ENCODE data around the gene MT1G. TPM values are rescaled to one million over a fixed set of nuclear protein-coding genes. Genes with fewer than 3 reads are reported as not detected.

The MT1G gene
- total and polyA plus RNA-seq, 5 experiments from 2014 or later, result 0.74 TPM; not detected in 4

GRCh38 chr16:56657555-56658326 is 10.1 kb downstream of the MT1G start, which contains the start of gene MT1F:
MT1F (plus strand) TSS chr16:56657959; CDS start chr16:56658059, 100 bp downstream.
- ATAC-seq, result peak; percentile 80 to 83
- H3K27ac Mint-ChIP-seq, result peak within 1 kb of the TSS; percentile 87 to 98 (median 97)

GRCh38 chr16:56653218-56653617 is 14.6 kb downstream of the MT1G start:
- Mint-ChIP-seq H3K4me3 (no peak overlapping the region), H3K36me3 (no peaks in the 10 kb centered on the region), H3K9me3 (no peaks in the 10 kb centered on the region), H3K27me3 (peaks cover 2 to 21% (median 6%) of the 10 kb centered on the region in 5 donors), H3K4me1 (peaks cover 6 to 10% (median 7%) of the 10 kb centered on the region in 4 donors), H3K27ac (no peak overlapping the region)
- ATAC-seq, result no peak
- POLR2A ChIA-PET, result interaction anchor here (1.4 to 2.2 kb wide), 2 partner anchors 9 kb away, joined by 4 to 8 read pairs; no protein-coding TSS in a partner anchor
- no peak for DNase-seq

More at GRCh38 chr16:56657555-56658326, 10.1 kb downstream of the MT1G start, which contains the start of gene MT1F:
- POLR2A ChIA-PET, result interaction anchor here (0.6 to 2.4 kb wide), 10 partner anchors 10 to 54 kb away, joined by 3 to 12 read pairs (median 5); partner anchors contain the start of genes MT1X and MT2A
- H3K27me3 Mint-ChIP-seq, result peaks cover 0 to 8% (median 2%) of the 10 kb centered on the region in 5 donors
- H3K4me3 Mint-ChIP-seq, result peak within 1 kb of the TSS; percentile 92 to 99 (median 97)
- peak; percentile 43 to 80 (median 68) for DNase-seq
- H3K36me3 Mint-ChIP-seq, result peaks cover 0 to 3% (median 0%) of the 10 kb centered on the region in 3 donors
- no peaks in the 10 kb centered on the region for H3K9me3 Mint-ChIP-seq
- peaks cover 23 to 46% (median 38%) of the 10 kb centered on the region in 4 donors for H3K4me1 Mint-ChIP-seq

- no peak for ATAC-seq
- POLR2A ChIA-PET, result interaction anchor here (2.2 kb wide), 1 partner anchor 9 kb away, joined by 8 read pairs; no protein-coding TSS in a partner anchor
Observed at GRCh38 chr16:56652600-56652999, 15.3 kb downstream of the MT1G start.

GRCh38 chr16:56651586-56651985 is 16.3 kb downstream of the MT1G start, which contains the start of gene MT1B:
MT1B (plus strand) TSS chr16:56651886; CDS start chr16:56651954, 68 bp downstream.
- Mint-ChIP-seq H3K36me3 (no peaks in the 10 kb centered on the region), H3K27ac (no peak within 1 kb of the TSS)
- POLR2A ChIA-PET, result interaction anchor here (2.2 kb wide), 1 partner anchor 8 kb away, joined by 8 read pairs; no protein-coding TSS in a partner anchor

More at GRCh38 chr16:56652600-56652999, 15.3 kb downstream of the MT1G start:
- Mint-ChIP-seq H3K9me3 (no peaks in the 10 kb centered on the region), H3K27ac (no peak overlapping the region), H3K4me1 (peaks cover 0 to 6% (median 2%) of the 10 kb centered on the region in 4 donors), H3K27me3 (peaks cover 2 to 21% (median 6%) of the 10 kb centered on the region in 5 donors), H3K4me3 (no peak overlapping the region), H3K36me3 (no peaks in the 10 kb centered on the region)
- no peak for DNase-seq

GRCh38 chr16:56649820-56650219 is 18.0 kb downstream of the MT1G start:
- Mint-ChIP-seq H3K27me3 (peaks cover 5 to 21% (median 14%) of the 10 kb centered on the region in 5 donors), H3K27ac (no peak overlapping the region)

More at GRCh38 chr16:56651586-56651985, 16.3 kb downstream of the MT1G start, which contains the start of gene MT1B:
- H3K27me3 Mint-ChIP-seq, result peaks cover 3 to 21% (median 8%) of the 10 kb centered on the region in 5 donors
- ATAC-seq (no peak), DNase-seq (no peak)
- no peak within 1 kb of the TSS for H3K4me3 Mint-ChIP-seq
- no peaks in the 10 kb centered on the region for H3K4me1 Mint-ChIP-seq
- H3K9me3 Mint-ChIP-seq, result no peaks in the 10 kb centered on the region

GRCh38 chr16:56649271-56649670 is 18.6 kb downstream of the MT1G start:
- ATAC-seq (no peak), DNase-seq (no peak)
- Mint-ChIP-seq H3K9me3 (no peaks in the 10 kb centered on the region), H3K4me3 (no peak overlapping the region), H3K4me1 (peaks cover under 1 to 4% (median 2%) of the 10 kb centered on the region in 4 donors), H3K27ac (no peak overlapping the region), H3K36me3 (no peaks in the 10 kb centered on the region), H3K27me3 (peaks cover 5 to 20% (median 14%) of the 10 kb centered on the region in 5 donors)
- POLR2A ChIA-PET, result no interaction called here

More at GRCh38 chr16:56649820-56650219, 18.0 kb downstream of the MT1G start:
- POLR2A ChIA-PET, result no interaction called here
- Mint-ChIP-seq H3K4me3 (no peak overlapping the region), H3K9me3 (no peaks in the 10 kb centered on the region), H3K36me3 (no peaks in the 10 kb centered on the region), H3K4me1 (no peaks in the 10 kb centered on the region)
- DNase-seq (no peak), ATAC-seq (no peak)

GRCh38 chr16:56647641-56648431 is 20.0 kb downstream of the MT1G start:
- H3K4me3 Mint-ChIP-seq, result no peak overlapping the region
- POLR2A ChIA-PET, result interaction anchor here (0.7 to 1.7 kb wide), 2 partner anchors 10 to 32 kb away, joined by 3 to 4 read pairs; partner anchors contain the start of gene MT1F
- H3K4me1 Mint-ChIP-seq, result peaks cover 12 to 18% (median 15%) of the 10 kb centered on the region in 4 donors
- no peak overlapping the region for H3K27ac Mint-ChIP-seq
- H3K27me3 Mint-ChIP-seq, result peaks cover 4 to 18% (median 14%) of the 10 kb centered on the region in 5 donors
- no peaks in the 10 kb centered on the region for H3K36me3 Mint-ChIP-seq
- DNase-seq, result no peak
- ATAC-seq, result no peak
- no peaks in the 10 kb centered on the region for H3K9me3 Mint-ChIP-seq

GRCh38 chr16:56645838-56646237 is 22.0 kb downstream of the MT1G start:
- ATAC-seq, result no peak
- POLR2A ChIA-PET, result interaction anchor here (0.6 to 1.8 kb wide), 4 partner anchors 9 to 50 kb away, joined by 3 to 5 read pairs (median 4); no protein-coding TSS in a partner anchor
- no peak for DNase-seq
- Mint-ChIP-seq H3K27ac (no peak overlapping the region), H3K27me3 (peaks cover 3 to 22% (median 13%) of the 10 kb centered on the region in 5 donors), H3K4me1 (peaks cover 16 to 24% (median 19%) of the 10 kb centered on the region in 4 donors), H3K9me3 (no peaks in the 10 kb centered on the region), H3K4me3 (no peak overlapping the region), H3K36me3 (no peaks in the 10 kb centered on the region)

GRCh38 chr16:56645311-56645710 is 22.6 kb downstream of the MT1G start:
- H3K27me3 Mint-ChIP-seq, result peaks cover 6 to 25% (median 16%) of the 10 kb centered on the region in 5 donors
- ATAC-seq (no peak), DNase-seq (no peak)
- H3K36me3 Mint-ChIP-seq, result no peaks in the 10 kb centered on the region
- H3K9me3 Mint-ChIP-seq, result no peaks in the 10 kb centered on the region
- H3K4me3 Mint-ChIP-seq, result no peak overlapping the region
- POLR2A ChIA-PET, result interaction anchor here (1.8 kb wide), 1 partner anchor 14 kb away, joined by 4 read pairs; no protein-coding TSS in a partner anchor
- H3K4me1 Mint-ChIP-seq, result peaks cover 16 to 24% (median 19%) of the 10 kb centered on the region in 4 donors
- H3K27ac Mint-ChIP-seq, result no peak overlapping the region

- Mint-ChIP-seq H3K27ac (peak overlapping the region in 6 of 10 donors; percentile 28 to 81 (median 58)), H3K4me1 (peaks cover 16 to 25% (median 19%) of the 10 kb centered on the region in 4 donors), H3K27me3 (peaks cover 16 to 35% (median 23%) of the 10 kb centered on the region in 5 donors), H3K36me3 (no peaks in the 10 kb centered on the region), H3K4me3 (peak overlapping the region; percentile 72 to 86 (median 80)), H3K9me3 (no peaks in the 10 kb centered on the region)
- ATAC-seq (no peak), DNase-seq (no peak)
- POLR2A ChIA-PET, result interaction anchor here (0.9 to 3.9 kb wide), 12 partner anchors 9 to 66 kb away, joined by 3 to 23 read pairs (median 6); partner anchors contain the start of genes MT1E, MT1F, MT1X and MT2A
Observed at GRCh38 chr16:56643833-56644232, 24.0 kb downstream of the MT1G start.

- peaks cover 16 to 31% (median 19%) of the 10 kb centered on the region in 4 donors for H3K4me1 Mint-ChIP-seq
Observed at GRCh38 chr16:56643080-56643778, 24.6 kb downstream of the MT1G start.

More at GRCh38 chr16:56643080-56643778, 24.6 kb downstream of the MT1G start:
- no peaks in the 10 kb centered on the region for H3K36me3 Mint-ChIP-seq
- peak; percentile 98 to 100 for ATAC-seq
- POLR2A ChIA-PET, result interaction anchor here (0.7 to 3.9 kb wide), 14 partner anchors 10 to 124 kb away, joined by 3 to 23 read pairs (median 6); partner anchors contain the start of genes BBS2, MT1E, MT1F and MT1X
- peak; percentile 53 to 85 (median 64) for DNase-seq
- peak overlapping the region; percentile 72 to 86 (median 80) for H3K4me3 Mint-ChIP-seq
- H3K27me3 Mint-ChIP-seq, result peaks cover 19 to 39% (median 28%) of the 10 kb centered on the region in 5 donors
- peak overlapping the region in 9 of 10 donors; percentile 37 to 80 (median 72) for H3K27ac Mint-ChIP-seq
- no peaks in the 10 kb centered on the region for H3K9me3 Mint-ChIP-seq
